ENCODE results near the gene NOX4. TPM values are rescaled to one million over a fixed set of nuclear protein-coding genes. Genes with fewer than 3 reads are reported as not detected.
"Not testable (repeated sequence)": the region's sequence is repeated elsewhere in the genome, so short reads cannot be mapped to it uniquely, and the experiment has no call there.

Gene NOX4
- total and polyA plus RNA-seq, 9 of the 15 experiments (the other 6 are each of a cell fraction or from before 2014, with no cell fraction given): not detected

DNA sequence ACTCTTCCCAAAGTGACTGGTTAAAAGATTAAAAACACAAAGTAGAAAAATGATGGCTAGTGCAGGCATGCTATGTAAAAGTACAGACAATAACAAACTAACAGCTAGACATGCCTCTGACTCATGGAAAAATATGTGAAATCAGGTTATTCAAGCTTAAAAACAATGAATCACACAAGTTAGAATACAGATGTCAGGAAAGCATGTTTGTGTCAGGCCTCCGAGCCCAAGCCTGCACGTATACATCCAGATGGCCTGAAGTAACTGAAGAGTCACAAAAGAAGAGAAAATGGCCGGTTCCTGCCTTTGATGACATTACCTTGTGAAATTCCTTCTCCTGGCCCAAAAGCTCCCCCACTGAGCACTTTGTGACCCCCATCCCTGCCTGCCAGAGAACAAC, 110.1 kb downstream of the NOX4 start:
- no peaks in the 10 kb centered on the region for H4K20me1 ChIP-seq (replicated peaks; ENCODE audit: control insufficient read depth, insufficient read depth, low read length)
- POLR2A ChIA-PET: no interaction called here
- no peak overlapping the region for H3K4me3 ChIP-seq
- CTCF ChIA-PET (ENCODE audit: low intra/inter-chr PET ratio): no interaction called here
- no TSS peak for BruUV-seq (replicated peaks)
- 0% methylated on average over 3 of the region's 3 CpGs for WGBS (ENCODE audit: insufficient coverage, low coverage, missing lambda C conversion rate)
- in situ Hi-C loops (cut with MboI) (no loop called here), intact Hi-C loops (cut with micrococcal nuclease) (no loop called here)
- no peaks in the 10 kb centered on the region for H3K27me3 ChIP-seq (ENCODE audit: control insufficient read depth in 2 of 2, insufficient read depth in 2 of 2, low read length in 2 of 2)
- no peak overlapping the region for H3K4me2 ChIP-seq (ENCODE audit: insufficient read depth, low read length)
- no peak for TF ChIP-seq ESRRB (CRISPR knock-in tag; IDR thresholded peaks at IDR 0.05; ENCODE audit: borderline replicate concordance)
- no peak for TF ChIP-seq MED1 (CRISPR knock-in tag; IDR thresholded peaks at IDR 0.05; ENCODE audit: borderline replicate concordance)
- H3K79me2 ChIP-seq (ENCODE audit: control insufficient read depth, insufficient read depth, low read length): no peaks in the 10 kb centered on the region
- no peak overlapping the region for H3K9ac ChIP-seq (ENCODE audit: insufficient read depth in 1 of 2, low read depth in 2 of 2, low read length in 2 of 2)
- no peaks in the 10 kb centered on the region for H3K9me3 ChIP-seq (replicated peaks; ENCODE audit: control insufficient read depth, insufficient read depth, low read depth, low read length)
- DNase-seq (ENCODE audit: extremely low read depth in 1 of 4, low spot score in 3 of 4) (no peak), ATAC-seq (no peak), FAIRE-seq (no peak)
- no peaks in the 10 kb centered on the region for H3K9me1 ChIP-seq (ENCODE audit: control insufficient read depth, insufficient read depth, low read length)
- no peaks in the 10 kb centered on the region for H3K36me3 ChIP-seq (ENCODE audit: control insufficient read depth, insufficient read depth, low read length)
- H2AFZ ChIP-seq (ENCODE audit: low read depth, low read length): no peak overlapping the region
- H3K4me1 ChIP-seq (replicated peaks in 1 of 2; ENCODE audit: control insufficient read depth in 2 of 2, insufficient read depth in 2 of 2, low read length in 2 of 2): no peaks in the 10 kb centered on the region
- no peak overlapping the region for H3K27ac ChIP-seq (ENCODE audit: extremely low read depth, low read depth, low read length)

DNA sequence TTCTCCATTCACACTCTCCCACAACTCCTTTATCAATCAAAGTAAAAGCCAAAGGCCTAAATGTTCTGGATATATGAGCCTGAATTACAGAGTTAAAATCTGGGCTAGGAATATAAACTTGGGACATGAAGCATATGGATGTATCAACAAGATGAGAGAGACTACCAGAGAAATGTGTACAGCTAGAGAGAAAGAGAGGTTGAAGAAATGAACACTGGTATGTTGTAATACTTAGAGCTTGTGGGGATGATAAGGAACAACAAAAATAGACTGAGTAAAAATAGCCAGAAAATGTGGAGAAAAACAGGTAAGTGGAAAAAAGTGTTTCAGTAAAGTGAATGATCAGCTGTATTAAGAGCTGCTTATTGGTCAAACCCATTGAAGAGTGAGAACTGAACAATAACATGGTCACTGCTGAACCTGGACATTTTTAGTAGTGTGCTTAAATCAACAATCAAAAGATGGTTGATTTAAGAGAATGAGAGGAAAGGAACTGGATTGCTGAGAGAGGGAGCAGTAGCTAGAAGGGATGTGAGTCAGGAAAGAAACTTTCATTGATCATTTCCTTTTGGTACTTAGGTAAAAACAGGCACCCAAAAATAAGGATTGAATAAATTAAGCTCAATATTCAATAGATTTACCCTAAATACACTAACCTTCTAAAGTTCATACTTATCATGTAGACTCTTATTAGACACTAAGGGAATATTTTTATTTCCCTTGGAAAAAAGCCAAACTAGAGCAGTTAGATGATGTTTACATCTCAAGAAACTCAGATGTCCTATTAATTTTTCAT, 111.0 kb downstream of the NOX4 start:
- H3K4me3 ChIP-seq; H3K9me3 ChIP-seq (replicated peaks; ENCODE audit: control insufficient read depth, insufficient read depth, low read depth, low read length); H3K79me2 ChIP-seq (ENCODE audit: control insufficient read depth, insufficient read depth, low read length); intact Hi-C loops (cut with micrococcal nuclease); H3K27me3 ChIP-seq (ENCODE audit: control insufficient read depth in 2 of 2, insufficient read depth in 2 of 2, low read length in 2 of 2); DNase-seq (ENCODE audit: extremely low read depth in 1 of 4, low spot score in 3 of 4); H3K9ac ChIP-seq (ENCODE audit: insufficient read depth in 1 of 2, low read depth in 2 of 2, low read length in 2 of 2); H3K4me2 ChIP-seq (ENCODE audit: insufficient read depth, low read length); in situ Hi-C loops (cut with MboI); H3K9me1 ChIP-seq (ENCODE audit: control insufficient read depth, insufficient read depth, low read length); CTCF ChIA-PET (ENCODE audit: low intra/inter-chr PET ratio); H3K27ac ChIP-seq (ENCODE audit: extremely low read depth, low read depth, low read length); H4K20me1 ChIP-seq (replicated peaks; ENCODE audit: control insufficient read depth, insufficient read depth, low read length); POLR2A ChIA-PET; FAIRE-seq; H2AFZ ChIP-seq (ENCODE audit: low read depth, low read length); BruUV-seq (replicated peaks); H3K4me1 ChIP-seq (replicated peaks in 1 of 2; ENCODE audit: control insufficient read depth in 2 of 2, insufficient read depth in 2 of 2, low read length in 2 of 2); ATAC-seq; H3K36me3 ChIP-seq (ENCODE audit: control insufficient read depth, insufficient read depth, low read length): not testable (repeated sequence)

DNA sequence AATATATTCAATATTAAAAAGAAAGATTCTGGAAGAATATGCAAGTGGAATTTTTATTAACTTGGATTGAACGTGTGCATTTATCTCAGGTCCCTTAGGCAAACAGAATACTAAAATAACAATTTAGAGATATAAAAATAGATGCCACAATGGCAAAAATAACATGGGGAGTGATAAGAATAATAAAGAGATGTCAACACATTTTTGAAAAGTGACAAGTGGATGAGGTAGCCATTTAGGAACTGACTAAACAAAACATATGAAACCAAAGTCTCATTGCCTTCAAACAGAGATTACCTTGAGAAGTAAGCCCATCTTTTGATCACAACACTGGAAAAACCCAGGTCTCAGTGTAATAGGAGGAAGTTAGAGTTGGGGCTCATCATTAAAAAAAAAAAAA, 112.2 kb downstream of the NOX4 start:
- POLR2A ChIA-PET; H4K20me1 ChIP-seq (replicated peaks; ENCODE audit: control insufficient read depth, insufficient read depth, low read length); intact Hi-C loops (cut with micrococcal nuclease); FAIRE-seq; H3K9me1 ChIP-seq (ENCODE audit: control insufficient read depth, insufficient read depth, low read length); in situ Hi-C loops (cut with MboI); H3K9me3 ChIP-seq (replicated peaks; ENCODE audit: control insufficient read depth, insufficient read depth, low read depth, low read length); DNase-seq (ENCODE audit: extremely low read depth in 1 of 4, low spot score in 3 of 4); H3K4me1 ChIP-seq (replicated peaks in 1 of 2; ENCODE audit: control insufficient read depth in 2 of 2, insufficient read depth in 2 of 2, low read length in 2 of 2); H3K79me2 ChIP-seq (ENCODE audit: control insufficient read depth, insufficient read depth, low read length); H3K27me3 ChIP-seq (ENCODE audit: control insufficient read depth in 2 of 2, insufficient read depth in 2 of 2, low read length in 2 of 2); H3K9ac ChIP-seq (ENCODE audit: insufficient read depth in 1 of 2, low read depth in 2 of 2, low read length in 2 of 2); ATAC-seq; H3K4me3 ChIP-seq; H3K4me2 ChIP-seq (ENCODE audit: insufficient read depth, low read length); H3K36me3 ChIP-seq (ENCODE audit: control insufficient read depth, insufficient read depth, low read length); H2AFZ ChIP-seq (ENCODE audit: low read depth, low read length); H3K27ac ChIP-seq (ENCODE audit: extremely low read depth, low read depth, low read length); BruUV-seq (replicated peaks); CTCF ChIA-PET (ENCODE audit: low intra/inter-chr PET ratio): not testable (repeated sequence)
- WGBS (ENCODE audit: insufficient coverage, low coverage, missing lambda C conversion rate): 8% methylated on average over 1 of the region's 1 CpG

DNA sequence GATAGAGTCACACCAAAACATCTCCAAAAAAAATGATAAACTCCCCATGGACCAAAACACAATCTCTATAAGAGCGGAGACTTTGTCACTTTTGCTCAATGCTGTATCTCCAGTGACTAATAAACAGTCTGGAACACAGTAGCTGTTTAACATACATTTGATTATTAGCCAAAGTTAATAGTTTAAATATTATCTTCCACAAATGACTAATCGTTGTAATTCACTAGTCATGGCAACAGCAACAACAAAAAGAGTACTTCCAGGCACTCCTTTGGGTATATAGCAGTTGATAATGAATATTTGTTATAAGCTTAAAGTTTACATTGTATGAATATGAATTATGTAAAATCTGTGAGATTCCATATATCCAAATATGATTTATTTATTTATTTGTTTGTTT, 121.8 kb downstream of the NOX4 start:
- 8% methylated on average over 2 of the region's 2 CpGs for WGBS (ENCODE audit: insufficient coverage, low coverage, missing lambda C conversion rate)
- in situ Hi-C loops (cut with MboI); H3K4me3 ChIP-seq; BruUV-seq (replicated peaks); H3K27ac ChIP-seq (ENCODE audit: extremely low read depth, low read depth, low read length); H2AFZ ChIP-seq (ENCODE audit: low read depth, low read length); H4K20me1 ChIP-seq (replicated peaks; ENCODE audit: control insufficient read depth, insufficient read depth, low read length); H3K4me2 ChIP-seq (ENCODE audit: insufficient read depth, low read length); CTCF ChIA-PET (ENCODE audit: low intra/inter-chr PET ratio); H3K79me2 ChIP-seq (ENCODE audit: control insufficient read depth, insufficient read depth, low read length); H3K4me1 ChIP-seq (replicated peaks in 1 of 2; ENCODE audit: control insufficient read depth in 2 of 2, insufficient read depth in 2 of 2, low read length in 2 of 2); H3K9ac ChIP-seq (ENCODE audit: insufficient read depth in 1 of 2, low read depth in 2 of 2, low read length in 2 of 2); POLR2A ChIA-PET; intact Hi-C loops (cut with micrococcal nuclease); H3K9me3 ChIP-seq (replicated peaks; ENCODE audit: control insufficient read depth, insufficient read depth, low read depth, low read length); H3K27me3 ChIP-seq (ENCODE audit: control insufficient read depth in 2 of 2, insufficient read depth in 2 of 2, low read length in 2 of 2); H3K36me3 ChIP-seq (ENCODE audit: control insufficient read depth, insufficient read depth, low read length); FAIRE-seq; ATAC-seq; H3K9me1 ChIP-seq (ENCODE audit: control insufficient read depth, insufficient read depth, low read length); DNase-seq (ENCODE audit: extremely low read depth in 1 of 4, low spot score in 3 of 4): not testable (repeated sequence)

Measured in K562 (cell line).